SK-N-MC (cell line): ENCODE data around the gene ZNF665.

Experiments
- EZH2 ChIP-seq: fragments of 200-600 bp; sonication (generic); IDR thresholded peaks from one replicate; pipeline ENCODE4 v1.6.1; 2017; ENCODE audit warnings: antibody characterized with exemption
- POLR2AphosphoS5 ChIP-seq: IDR thresholded peaks from 2 replicates; pipeline ENCODE4 v1.6.1; 2012; ENCODE audit warnings: mild to moderate bottlenecking, low read depth, low read length, borderline replicate concordance

- TF ChIP-seq EZH2 (no peak), POLR2AphosphoS5 (no peak)
Observed at GRCh38 chr19:53140351-53140750, 52.8 kb downstream of the ZNF665 start.
